HG02943 (cell line): ENCODE data around the gene AGTPBP1.
"Not testable (repeated sequence)": the region's sequence is repeated elsewhere in the genome, so short reads cannot be mapped to it uniquely, and the experiment has no call there.

ENCODE experiments used
- ATAC-seq: cut with Tn5 transposase; IDR thresholded peaks from one replicate; pipeline ENCODE4 v1.9.1; 2021; ENCODE audit warnings: mild to moderate bottlenecking, low read depth, moderate library complexity; ENCODE audit not compliant: unreplicated experiment

AGTPBP1 gene

GRCh38 chr9:85717818-85718217 lies 23.9 kb downstream of the AGTPBP1 start:
- ATAC-seq, result not testable (repeated sequence)

DNA sequence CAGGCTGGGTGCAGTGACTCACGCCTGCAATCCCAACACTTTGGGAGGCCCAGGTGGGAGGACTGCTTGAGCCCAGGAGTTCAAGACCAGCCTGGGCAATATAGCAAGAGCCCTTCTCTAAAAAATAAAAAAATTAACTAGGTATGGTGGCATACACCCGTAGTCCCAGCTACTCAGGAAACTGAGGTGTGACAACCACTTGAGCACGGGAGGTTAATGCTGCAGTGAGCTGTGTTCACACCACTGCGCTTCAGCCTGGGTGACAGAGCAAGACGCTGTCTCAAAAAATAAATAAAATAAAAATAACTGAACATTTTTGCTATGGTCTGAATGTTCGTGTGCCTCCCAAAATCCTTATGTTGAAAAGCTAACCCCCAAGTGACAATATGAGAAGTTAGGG lies 24.5 kb downstream of the AGTPBP1 start:
- no peak for ATAC-seq

DNA sequence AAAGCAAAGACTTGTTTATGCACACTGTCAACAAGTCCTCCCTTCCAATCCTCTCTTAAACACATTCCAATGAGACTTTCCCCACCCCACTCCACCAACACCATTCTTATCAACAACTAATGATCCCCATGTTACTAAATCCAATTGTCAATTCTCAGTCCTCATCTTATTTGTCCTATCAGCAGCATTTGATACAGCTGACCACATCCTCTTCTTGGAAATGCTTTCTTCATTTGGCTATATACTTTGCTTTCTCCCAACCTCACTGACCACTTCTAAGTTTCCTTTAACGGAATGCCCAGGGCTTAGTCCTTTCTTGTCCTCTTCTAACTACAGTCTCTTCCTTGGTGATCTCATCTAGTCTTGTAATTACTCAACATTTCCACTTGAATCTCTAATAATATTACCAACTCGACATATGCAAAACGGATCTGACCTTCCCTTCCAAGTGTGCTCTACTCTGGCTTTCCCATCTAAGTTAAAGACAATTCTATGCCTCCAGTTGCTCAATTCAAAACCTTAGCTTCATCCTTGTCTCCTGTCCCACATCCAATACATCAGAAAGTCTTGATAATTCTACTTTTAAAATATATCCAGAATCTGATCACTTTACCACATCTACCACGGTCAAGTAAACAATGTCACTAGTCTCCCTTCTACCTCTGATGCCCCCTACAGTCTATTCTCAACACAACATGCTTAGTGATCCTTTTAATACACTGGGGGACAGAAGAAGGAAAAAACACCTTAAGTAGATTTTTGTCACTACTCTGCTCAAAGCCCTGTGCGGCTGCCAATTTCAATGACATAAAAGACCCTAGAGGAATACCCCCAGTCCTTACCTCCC lies 25.5 kb downstream of the AGTPBP1 start:
- no peak for ATAC-seq

- ATAC-seq, result no peak
Observed at GRCh38 chr9:85715587-85715986, 26.2 kb downstream of the AGTPBP1 start.

GRCh38 chr9:85713897-85714296 lies 27.9 kb downstream of the AGTPBP1 start:
- no peak for ATAC-seq

GRCh38 chr9:85704744-85705143 lies 37.0 kb downstream of the AGTPBP1 start:
- ATAC-seq, result no peak

DNA sequence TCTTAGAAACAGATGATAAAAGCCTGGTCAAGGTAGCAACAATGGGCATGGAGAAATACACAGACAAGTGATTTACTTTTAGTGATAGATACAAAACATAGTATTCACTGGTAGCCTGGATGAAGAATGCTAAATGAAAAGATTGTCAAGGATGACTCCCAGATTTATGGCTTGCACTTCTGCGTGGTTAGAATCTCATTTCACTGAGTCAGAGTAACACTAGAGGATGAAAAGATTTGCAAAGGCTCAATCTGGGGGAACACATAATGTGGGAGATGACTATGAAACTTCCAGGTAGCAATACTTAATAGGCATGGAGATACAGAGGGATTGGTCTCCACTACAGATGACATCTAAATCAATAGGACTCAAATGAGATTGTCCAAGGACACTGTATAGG lies 38.4 kb downstream of the AGTPBP1 start:
- ATAC-seq, result no peak

DNA sequence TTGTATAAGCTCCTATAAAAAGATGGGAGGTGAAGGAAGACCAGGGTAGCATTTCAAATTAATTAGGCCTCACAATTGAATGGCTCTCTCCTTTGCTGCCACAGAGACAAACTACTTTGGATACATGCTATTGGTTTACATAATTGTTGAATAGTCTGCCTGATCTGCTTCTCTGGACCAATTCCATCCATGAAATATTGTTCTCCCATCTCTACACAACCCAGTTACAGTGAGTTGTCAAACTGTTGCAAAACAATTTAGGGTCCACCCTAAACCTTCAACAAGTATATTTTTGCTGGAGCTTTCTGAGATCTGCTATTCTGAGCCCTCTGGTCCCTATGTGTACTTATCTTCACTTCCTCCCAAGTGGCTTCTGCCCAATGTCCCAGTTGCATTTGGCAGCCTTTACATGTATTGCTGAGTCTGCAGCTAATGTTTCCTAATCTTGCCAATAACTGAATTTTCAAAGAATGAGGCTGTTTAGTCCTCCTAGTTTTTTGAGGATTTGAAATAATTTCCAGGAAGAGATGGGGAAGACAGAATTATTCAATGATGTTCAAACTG lies 38.9 kb downstream of the AGTPBP1 start:
- no peak for ATAC-seq

DNA sequence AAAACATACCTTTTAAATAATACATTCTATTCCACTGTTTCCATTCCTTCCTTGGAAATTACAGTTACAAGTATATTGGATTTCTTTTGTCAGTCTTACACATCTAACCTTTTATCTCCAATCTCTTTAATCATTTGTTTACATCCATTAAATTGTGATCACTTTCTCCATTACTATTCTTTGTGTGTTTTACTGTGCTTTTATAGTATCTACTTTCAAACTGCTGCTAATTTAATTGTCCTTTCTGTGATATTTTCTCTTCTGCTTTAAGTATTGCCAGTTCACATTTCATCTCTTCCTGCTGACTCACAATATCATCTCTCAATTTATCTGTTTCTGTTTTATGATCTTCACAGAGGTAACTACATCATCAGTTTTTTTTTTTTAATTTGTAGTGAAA lies 39.6 kb downstream of the AGTPBP1 start:
- no peak for ATAC-seq

DNA sequence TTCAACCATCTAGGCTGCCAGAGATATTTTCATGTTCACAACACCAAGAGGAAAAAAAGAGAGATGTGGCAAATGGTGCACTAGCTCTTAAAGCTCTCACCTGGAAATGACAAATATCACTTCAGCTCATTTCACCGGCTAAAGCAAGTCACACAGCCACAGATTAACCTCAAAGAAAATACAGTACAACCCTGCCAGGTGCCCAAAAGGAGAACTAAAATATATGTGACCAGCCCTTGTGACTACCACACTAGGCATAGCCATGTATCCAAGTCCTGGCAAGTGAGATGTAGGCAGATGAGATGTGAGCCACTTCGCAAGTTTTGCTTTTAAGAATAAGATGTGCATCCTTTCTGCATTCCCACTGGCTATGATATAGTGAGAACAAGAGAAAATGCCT lies 41.4 kb downstream of the AGTPBP1 start:
- ATAC-seq, result no peak

- ATAC-seq, result no peak
Observed at GRCh38 chr9:85688361-85688760, 53.4 kb downstream of the AGTPBP1 start.

DNA sequence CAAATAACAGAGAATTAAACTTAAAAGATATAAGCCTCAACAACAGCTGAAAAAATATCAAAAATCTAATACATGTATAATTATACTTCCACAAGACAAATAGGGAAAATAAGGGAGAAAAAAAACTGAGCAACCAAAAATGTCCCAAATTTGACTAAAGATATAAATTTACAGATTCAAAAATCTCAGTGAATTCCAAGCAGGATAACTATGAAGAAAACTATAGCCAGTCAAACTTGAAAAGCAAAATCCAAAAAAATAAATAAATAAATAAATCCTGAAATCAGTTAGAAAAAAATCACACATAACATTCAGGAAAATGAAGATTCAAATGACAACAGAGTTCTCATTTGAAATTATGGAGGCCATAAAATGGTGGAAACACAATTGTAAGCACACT lies 56.7 kb downstream of the AGTPBP1 start:
- no peak for ATAC-seq

DNA sequence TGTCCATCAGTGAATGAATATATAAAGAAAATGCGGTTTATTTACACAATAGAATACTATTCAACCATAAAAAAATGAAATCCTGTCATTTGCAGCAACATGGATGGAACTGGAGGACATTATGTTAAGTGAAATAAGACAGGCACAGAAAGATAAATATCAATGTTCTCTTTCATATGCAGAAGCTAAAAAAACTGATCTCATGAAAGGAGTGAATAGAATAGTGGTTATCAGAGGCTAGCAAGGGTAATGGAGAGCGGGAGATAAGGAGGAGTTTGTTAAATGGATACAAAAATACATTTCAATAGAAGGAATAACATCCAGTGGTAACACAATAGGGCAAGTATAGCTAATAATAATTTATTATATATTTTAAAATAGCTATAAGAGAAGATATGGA lies 65.0 kb downstream of the AGTPBP1 start:
- no peak for ATAC-seq

DNA sequence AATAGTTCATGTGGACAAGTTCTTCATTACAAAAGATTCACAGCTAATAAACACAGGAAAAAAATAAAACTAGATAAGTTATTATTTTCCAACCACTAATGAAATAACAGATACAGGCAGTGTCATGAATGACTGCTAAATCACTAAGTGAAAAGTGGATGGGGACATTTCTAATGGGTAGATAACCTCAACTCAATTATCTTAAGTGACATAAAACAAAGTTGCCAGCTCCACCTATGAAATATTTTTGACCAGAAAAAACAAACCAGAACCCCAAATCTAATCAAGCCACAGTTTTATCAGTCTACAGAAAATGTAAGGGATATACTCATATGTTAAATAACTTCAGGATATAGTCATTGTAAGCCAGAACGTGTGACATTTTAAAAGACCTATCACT lies 74.4 kb downstream of the AGTPBP1 start:
- ATAC-seq, result no peak

DNA sequence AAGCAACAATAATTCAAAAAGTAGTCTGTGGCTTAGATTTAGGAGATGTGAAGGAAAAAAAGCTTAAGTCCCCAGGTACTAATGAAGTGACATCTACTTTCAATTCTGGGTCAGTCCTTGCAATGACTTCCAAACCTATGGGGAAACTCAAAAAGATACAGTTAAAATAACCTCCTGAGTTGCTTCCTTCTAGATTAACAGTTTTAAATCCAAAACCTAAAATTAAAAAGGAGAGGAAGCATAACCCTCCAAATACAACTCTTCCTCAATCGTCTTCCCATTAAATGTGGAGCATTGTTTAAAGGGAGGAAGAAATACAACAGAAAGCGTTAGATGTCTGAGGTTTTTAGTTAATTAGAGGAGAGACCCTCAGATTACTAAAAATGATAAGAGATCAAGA lies 75.7 kb downstream of the AGTPBP1 start:
- no peak for ATAC-seq

GRCh38 chr9:85662573-85662972 lies 79.2 kb downstream of the AGTPBP1 start:
- no peak for ATAC-seq

GRCh38 chr9:85658716-85659115 lies 83.0 kb downstream of the AGTPBP1 start:
- no peak for ATAC-seq

- no peak for ATAC-seq
Observed at GRCh38 chr9:85653153-85653552, 88.6 kb downstream of the AGTPBP1 start.

DNA sequence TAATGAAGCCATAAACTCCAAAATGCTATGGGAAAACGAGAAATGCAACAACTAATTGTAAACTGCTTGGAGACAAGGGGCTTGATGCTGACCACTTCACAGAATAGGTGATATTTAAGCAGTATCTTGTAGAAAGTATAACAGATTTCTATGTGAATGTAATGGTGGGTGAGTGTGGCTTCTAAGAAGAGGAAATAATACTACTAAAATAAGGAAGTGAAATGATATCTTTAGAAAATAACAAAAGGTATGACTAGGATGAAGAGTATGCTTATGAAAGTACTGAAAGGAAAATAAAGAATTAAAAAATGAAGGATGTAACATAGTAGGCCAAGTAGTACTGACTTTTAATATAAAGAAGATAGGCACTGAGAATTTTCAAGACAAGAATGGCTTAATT lies 94.2 kb downstream of the AGTPBP1 start:
- peak; percentile 66 for ATAC-seq

GRCh38 chr9:85645909-85646627 lies 95.7 kb downstream of the AGTPBP1 start:
- ATAC-seq, result no peak

DNA sequence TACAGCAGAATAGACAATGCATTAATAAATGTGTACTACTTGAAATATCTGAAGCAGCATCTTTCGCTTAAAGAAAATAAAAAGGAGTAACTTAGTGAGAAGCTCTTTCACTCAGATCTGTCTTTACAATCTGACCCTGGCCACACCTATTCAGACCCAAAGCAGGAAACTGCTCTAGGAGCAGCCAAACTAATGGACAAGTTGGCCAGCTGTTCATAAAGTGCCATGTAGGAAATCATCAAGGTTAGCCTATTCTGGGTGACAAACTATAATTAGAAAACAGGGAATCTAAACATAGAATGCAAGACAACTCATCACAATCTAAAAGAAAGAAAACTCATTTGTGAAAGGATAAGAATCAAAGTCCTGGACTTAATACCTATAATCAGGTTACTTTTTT lies 101.3 kb downstream of the AGTPBP1 start:
- ATAC-seq, result no peak
